NB4 (cell line): ENCODE results near the gene TLR7.

ENCODE experiments used
- POLR2A ChIP-seq: IDR thresholded peaks from 2 replicates; pipeline ENCODE4 v1.6.1; 2011; ENCODE audit warnings: mild to moderate bottlenecking; ENCODE audit not compliant: insufficient read length; ENCODE audit errors: extremely low read depth
- TF ChIP-seq, protein P1 (sequence below): IDR thresholded peaks from one replicate; pipeline ENCODE4 v1.5.1; 2012; ENCODE audit warnings: low read depth, low read length
- TF ChIP-seq, protein P2 (sequence below): IDR thresholded peaks from 2 replicates; pipeline ENCODE4 v1.6.1; 2011; ENCODE audit warnings: low read depth, low read length

DNA sequence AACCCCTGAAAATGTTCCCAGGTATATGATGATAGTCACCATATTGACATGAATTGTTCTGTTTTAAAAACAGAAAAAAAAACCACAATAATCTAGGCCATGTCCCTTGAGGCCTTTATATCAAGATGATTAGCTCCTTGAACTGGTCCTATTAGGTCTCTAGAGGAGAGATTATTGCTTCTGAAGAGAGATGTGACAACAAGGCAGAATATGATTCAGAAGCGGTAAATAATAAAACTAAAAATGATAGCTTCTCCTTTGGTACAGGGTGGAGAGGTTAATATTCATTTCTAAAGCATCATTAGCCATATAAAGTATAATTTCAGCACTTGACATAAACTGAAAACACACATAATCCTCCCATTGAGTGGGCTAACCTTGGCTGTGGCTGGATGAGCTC is 65.4 kb downstream of the TLR7 start:
- TF ChIP-seq, protein P1, sequence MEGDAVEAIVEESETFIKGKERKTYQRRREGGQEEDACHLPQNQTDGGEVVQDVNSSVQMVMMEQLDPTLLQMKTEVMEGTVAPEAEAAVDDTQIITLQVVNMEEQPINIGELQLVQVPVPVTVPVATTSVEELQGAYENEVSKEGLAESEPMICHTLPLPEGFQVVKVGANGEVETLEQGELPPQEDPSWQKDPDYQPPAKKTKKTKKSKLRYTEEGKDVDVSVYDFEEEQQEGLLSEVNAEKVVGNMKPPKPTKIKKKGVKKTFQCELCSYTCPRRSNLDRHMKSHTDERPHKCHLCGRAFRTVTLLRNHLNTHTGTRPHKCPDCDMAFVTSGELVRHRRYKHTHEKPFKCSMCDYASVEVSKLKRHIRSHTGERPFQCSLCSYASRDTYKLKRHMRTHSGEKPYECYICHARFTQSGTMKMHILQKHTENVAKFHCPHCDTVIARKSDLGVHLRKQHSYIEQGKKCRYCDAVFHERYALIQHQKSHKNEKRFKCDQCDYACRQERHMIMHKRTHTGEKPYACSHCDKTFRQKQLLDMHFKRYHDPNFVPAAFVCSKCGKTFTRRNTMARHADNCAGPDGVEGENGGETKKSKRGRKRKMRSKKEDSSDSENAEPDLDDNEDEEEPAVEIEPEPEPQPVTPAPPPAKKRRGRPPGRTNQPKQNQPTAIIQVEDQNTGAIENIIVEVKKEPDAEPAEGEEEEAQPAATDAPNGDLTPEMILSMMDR = no peak
- TF ChIP-seq POLR2A = no peak
- TF ChIP-seq, protein P2, sequence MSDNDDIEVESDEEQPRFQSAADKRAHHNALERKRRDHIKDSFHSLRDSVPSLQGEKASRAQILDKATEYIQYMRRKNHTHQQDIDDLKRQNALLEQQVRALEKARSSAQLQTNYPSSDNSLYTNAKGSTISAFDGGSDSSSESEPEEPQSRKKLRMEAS = no peak
